ENCODE data around the gene USHBP1. TPM values are rescaled to one million over a fixed set of nuclear protein-coding genes. Genes with fewer than 3 reads are reported as not detected.
A peak's percentile ranks its signal among the peaks of the same experiment; 100 is the strongest.
"Not testable (repeated sequence)": the region's sequence is repeated elsewhere in the genome, so short reads cannot be mapped to it uniquely, and the experiment has no call there.

USHBP1 gene
- total RNA-seq, 1 experiment from 2014 or later, result not detected

DNA sequence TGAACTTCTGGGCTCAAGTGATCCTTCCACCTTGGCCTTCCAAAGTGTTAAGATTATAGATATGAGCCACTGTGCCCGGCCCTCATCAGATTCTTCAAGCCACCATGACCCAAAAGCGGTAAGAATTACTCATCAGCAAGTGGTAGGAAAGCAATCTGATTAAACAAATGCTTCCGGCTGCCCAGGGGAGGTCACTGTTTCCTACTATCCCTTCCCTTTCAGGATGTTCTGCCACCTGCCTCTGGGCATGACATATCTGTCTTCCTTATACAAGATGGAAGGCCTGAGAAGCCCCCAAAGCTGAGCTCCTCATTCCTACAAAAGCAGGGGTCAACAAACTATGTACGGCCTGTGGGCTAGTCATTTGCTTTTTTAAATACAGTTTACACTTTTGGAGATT, 31.7 kb upstream of the USHBP1 start:
- no peak for DNase-seq (ENCODE audit: extremely low read depth, low read depth)

GRCh38 chr19:17295551-17295950, 31.0 kb upstream of the USHBP1 start:
- not testable (repeated sequence) for DNase-seq (ENCODE audit: extremely low read depth, low read depth)

- peak; percentile 37 for DNase-seq (ENCODE audit: extremely low read depth, low read depth)
These were observed 29.7 kb upstream of the USHBP1 start for GRCh38 chr19:17294051-17294891.

DNA sequence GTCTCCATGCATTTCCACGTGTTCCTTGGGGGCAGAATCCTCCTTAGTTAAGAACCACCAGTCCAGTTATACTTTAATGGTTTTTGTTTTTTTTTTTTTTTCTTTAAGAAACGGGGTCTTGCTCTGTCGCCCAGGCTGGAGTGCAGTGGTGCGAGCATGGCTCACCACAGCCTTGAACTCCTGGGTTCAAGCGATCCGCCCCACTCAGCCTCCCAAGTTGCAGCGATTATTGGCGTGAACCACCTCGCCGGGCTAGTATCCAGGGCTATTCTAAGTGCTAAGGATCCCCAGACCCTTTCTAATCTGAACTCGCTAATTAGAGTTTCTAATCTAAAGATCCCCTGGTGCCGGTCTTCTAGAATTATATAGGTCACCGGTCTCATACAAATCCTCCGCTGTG, 29.1 kb upstream of the USHBP1 start:
- no peak for DNase-seq (ENCODE audit: extremely low read depth, low read depth)

DNA sequence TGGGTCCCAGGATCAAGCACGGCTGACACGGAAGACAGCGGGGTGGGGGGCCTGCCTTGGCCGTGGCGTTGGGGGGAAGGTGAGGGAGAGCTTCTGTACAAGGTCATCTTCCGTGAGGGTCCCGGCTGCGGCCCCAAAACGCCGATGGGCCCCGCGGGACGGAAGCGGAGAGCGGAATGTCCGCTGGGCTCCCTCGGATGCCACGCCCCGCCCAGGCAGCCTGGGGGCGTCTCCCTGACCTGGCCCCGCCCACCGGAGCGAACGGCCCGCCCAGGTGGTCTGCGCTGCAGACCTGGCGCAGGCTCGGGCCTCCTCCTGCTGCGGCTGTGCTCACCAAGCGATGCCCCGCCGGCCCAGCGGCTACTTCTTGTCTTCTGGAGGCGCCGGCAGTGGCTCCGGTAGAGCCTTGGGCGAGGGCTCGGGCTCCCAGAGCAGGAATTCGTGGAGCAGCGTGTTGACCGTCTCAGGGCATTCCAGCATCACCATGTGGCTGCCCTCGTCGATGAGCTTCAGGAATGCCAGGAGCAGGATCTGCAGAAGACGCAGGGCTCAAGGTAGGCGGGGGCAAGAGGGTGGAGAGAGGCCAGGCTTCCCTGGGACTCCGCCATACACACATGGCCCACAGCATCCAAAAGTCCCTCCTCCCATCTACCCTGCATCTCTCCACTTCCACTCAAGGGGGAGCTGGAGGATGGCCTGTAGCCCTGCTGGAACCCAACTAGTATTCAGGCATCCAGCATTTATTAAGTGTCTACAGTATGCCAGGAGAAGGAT, 27.9 kb upstream of the USHBP1 start:
- peak; percentile 86 for DNase-seq (ENCODE audit: extremely low read depth, low read depth)

DNA sequence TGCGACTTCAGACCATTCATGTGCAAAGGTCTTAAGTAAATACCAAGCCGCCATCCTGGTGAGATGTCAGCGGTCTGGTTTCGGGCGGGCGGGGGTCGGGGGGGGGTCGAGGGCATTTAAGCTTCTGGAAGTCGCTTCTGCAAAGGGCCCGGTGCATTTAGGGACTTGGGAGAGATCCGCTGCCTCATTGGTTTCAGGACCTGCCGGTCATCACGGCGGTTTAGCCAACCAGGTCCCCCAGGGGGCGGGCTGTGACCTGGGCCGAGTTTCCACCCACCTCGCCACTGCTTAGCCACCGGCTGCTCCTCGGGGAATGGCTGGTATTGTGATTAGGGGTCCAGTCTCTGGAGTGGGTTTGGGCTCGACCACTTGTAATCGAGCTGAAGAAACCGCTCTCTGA, 24.9 kb upstream of the USHBP1 start:
- peak; percentile 36 for DNase-seq (ENCODE audit: extremely low read depth, low read depth)

DNA sequence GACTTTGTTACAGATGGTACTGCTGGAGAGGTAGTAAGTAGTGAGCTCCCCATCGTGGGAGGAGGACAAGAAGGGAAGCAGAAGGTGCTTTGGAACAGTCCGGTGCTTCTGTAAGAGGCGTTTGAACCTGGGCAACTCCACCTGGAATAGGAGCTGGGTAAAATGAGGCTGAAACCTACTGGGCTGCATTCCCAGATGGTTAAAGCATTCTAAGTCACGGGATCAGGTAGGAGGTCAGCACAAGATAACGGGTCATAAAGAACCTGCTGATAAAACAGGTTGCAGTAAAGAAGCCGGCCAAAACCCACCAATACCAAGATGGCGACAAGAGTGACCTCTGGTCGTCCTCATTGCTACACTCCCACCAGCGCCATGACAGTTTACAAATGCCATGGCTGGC, 22.2 kb upstream of the USHBP1 start:
- no peak for DNase-seq (ENCODE audit: extremely low read depth, low read depth)

DNA sequence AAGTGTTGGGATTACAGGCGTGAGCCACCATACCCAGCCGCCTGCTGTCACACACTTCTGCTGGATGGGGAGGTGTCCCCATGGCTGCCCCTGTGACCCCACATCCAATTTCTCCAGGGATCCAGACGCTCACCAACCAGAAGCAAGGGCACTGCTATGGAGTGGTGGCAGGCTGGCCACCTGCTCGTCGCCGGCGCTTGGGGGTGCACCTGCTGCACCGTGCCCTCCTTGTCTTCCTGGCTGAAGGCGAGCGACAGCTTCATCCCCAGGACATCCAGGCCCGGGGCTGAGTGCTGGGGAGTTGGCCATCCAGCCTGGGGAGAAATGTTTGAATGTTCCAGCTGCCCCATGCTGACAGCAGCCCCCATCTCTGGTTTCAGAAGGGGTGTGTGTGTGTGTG, 21.7 kb upstream of the USHBP1 start:
- no peak for DNase-seq (ENCODE audit: extremely low read depth, low read depth)

- no peak for DNase-seq (ENCODE audit: extremely low read depth, low read depth)
These were observed 21.0 kb upstream of the USHBP1 start for GRCh38 chr19:17285415-17286135.

- DNase-seq (ENCODE audit: extremely low read depth, low read depth), result no peak
These were observed 19.0 kb upstream of the USHBP1 start for GRCh38 chr19:17283504-17283996.

DNA sequence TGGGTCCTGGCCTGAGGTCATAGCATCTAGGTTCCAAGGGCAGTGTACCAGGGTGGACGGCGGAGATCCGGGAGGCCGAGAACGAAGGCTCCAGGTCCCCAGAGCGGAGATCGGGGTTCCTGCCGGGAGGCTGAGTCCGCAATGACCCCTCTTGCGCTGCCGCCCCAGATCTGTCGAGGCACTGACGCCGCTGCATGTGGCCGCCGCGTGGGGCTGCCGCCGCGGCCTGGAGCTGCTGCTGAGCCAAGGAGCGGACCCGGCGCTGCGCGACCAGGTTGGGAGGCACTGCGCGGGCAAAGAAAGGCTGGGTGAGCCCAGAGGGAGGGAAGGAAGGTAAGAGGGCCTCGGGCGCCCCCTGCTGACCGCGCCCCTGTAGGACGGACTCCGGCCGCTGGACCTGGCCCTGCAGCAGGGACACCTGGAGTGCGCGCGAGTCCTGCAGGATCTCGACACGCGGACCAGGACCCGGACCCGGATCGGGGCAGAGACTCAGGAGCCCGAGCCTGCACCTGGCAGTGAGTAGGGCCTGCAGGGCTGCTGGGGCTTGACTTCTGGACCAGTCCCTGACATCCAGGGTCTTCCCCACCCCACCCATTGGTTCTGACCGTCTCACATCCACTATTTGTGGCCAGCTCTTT, 18.1 kb upstream of the USHBP1 start:
- peak; percentile 68 for DNase-seq (ENCODE audit: extremely low read depth, low read depth)

DNA sequence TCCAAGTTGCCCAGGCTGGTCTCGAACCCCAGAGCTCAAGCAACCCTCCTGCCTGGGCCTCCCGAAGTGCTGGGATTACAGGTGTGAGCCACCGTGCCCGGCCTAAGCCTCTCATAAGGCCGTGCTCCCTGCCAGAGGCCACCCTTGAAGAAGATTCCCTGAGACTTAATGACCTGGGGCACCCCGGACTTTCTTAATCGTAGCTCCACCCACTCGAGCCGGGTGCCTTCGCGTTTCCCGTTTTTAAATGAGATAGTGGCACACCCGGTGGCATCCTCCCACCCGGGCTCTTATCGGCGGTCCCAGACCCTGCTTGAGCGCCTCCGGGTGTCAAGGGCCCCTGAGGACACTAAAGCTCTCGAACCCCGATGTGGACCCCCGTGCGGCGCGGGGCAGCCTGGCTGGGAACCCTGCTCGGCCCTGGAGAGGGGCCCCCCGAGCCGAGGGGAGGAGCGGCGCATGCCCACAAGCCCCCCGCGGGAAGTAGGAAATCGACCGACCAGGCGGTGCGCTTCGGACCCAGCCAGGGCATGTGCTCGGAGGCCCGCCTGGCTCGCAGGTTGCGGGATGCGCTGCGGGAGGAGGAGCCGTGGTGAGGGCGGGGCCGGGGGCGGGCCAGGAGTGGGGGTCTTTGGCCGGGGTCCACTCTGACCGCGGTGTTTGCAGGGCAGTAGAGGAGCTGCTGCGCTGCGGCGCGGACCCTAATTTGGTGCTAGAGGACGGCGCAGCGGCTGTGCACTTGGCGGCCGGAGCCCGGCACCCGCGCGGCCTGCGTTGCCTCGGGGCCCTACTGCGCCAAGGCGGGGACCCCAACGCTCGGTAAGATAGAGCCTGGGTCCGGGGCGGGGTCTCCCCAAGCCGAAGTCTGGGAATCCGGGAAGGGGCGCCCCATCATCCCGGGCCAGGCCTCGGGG, 17.1 kb upstream of the USHBP1 start, which contains the start of gene ANKLE1:
ANKLE1 (plus strand) TSS at position 511 of the 914 bp plus-strand sequence; CDS start at position 531, 20 bp downstream.
- no peak for DNase-seq (ENCODE audit: extremely low read depth, low read depth)

DNA sequence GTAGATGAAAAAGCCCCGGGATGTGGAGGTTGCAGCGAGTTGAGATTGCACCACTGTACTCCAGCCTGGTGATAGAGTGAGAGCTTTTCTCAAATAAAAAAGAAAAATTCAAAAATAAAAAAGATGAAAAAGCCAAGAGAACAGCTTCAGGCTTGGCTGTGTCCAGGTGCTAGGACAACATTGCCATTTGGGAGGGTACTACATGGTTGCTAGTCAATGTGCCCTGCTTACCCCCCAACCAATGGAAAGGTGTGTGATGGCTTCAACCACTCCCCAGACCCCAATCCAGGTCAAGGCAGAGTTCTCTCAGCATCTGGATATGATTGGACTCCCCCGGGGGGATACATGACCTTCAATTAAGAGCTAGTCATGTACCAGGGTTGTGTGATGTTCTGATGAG, 14.9 kb upstream of the USHBP1 start:
- DNase-seq (ENCODE audit: extremely low read depth, low read depth), result no peak

GRCh38 chr19:17275441-17276175, 11.1 kb upstream of the USHBP1 start:
- no peak for DNase-seq (ENCODE audit: extremely low read depth, low read depth)

DNA sequence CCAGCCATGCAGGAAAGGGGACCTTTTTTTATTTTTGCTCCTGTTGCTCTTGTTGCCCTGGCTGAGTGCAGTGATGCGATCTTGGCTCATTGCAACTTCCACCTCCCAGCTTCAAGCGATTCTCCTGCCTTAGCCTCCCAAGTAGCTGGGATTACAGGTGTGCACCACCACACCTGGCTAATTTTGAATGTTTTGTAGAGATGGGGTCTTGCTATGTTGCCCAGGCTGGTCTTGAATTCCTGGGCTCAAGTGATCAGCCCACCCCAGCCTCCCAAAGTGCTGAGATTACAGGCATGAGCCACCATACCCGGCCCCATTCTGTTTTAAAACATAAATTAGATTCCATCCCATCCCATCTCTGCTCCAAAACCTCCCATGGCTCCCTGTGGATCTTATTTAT, 10.3 kb upstream of the USHBP1 start:
- not testable (repeated sequence) for DNase-seq (ENCODE audit: extremely low read depth, low read depth)

DNA sequence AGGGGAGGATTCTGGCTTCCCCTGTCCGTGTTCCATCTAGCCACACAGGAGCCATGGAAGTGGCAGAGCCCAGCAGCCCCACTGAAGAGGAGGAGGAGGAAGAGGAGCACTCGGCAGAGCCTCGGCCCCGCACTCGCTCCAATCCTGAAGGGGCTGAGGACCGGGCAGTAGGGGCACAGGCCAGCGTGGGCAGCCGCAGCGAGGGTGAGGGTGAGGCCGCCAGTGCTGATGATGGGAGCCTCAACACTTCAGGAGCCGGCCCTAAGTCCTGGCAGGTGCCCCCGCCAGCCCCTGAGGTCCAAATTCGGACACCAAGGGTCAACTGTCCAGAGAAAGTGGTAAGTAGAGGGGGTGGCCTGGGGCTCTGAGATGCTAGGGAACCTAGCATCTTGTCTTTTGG, 4.2 kb upstream of the USHBP1 start:
- DNase-seq (ENCODE audit: extremely low read depth, low read depth), result no peak

DNA sequence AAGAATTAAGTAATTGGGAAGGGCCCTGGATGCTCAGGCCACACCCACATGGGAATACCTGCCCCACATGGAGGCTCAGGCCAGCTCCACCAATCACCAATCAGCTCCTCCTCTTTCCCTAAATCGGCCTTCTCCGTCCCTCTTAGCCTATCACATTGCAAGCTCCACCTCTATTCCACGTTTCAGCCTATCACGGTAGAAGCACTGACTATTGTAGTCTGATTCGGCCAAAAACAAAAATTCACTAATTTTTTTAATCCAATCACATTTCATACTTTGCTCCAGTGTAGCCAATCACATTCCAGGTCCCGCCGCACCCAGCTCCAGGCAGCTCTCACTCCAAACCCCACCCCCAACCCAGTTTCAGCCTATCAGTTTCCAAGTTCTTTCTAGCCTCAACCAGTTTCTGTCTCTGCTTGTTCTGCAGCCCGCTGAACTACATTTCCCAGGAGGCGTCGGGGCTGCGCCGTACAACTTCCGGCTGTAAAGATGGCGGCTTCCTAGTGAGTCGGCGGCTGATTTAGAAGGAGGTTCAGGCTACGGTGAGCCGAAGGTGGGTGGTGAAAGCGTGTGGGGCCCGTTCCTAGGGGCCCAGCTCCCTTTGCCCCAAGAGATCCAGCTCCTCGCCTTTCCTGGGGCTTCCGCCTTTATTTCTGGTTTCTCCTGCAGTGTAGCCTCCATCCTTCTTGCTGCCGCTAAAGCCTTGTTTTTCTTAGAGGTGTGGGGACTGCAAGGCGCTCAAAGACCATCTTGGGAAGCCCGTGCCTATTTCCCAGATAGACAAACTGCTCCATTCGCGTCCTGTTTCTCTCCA, 2.6 kb upstream of the USHBP1 start, which contains the start of gene BABAM1:
BABAM1 (plus strand) TSS at position 469 of the 814 bp plus-strand sequence. CDS start 1,364 bp downstream, outside the sequence.
- DNase-seq (ENCODE audit: extremely low read depth, low read depth), result peak; percentile 96

GRCh38 chr19:17266589-17266974, 2.0 kb upstream of the USHBP1 start:
- DNase-seq (ENCODE audit: extremely low read depth, low read depth), result no peak
